Esophagus squamous epithelium (tissue), 4 donors: ENCODE data around the gene ZNF652.

ENCODE experiments used
- CTCF ChIP-seq, 6 experiments: fragments of 450-650 bp in 4 of 6; fragments of 200-600 bp in 2 of 6; sonication (generic) in 2 of 6; IDR thresholded peaks; one replicate each; pipeline ENCODE4 v1.5.1; 2016 to 2019; ENCODE audit warnings: antibody characterized with exemption in 6 of 6, mild to moderate bottlenecking in 4 of 6, moderate library complexity in 4 of 6
- POLR2A ChIP-seq, 4 donors: fragments of 450-650 bp; IDR thresholded peaks; one replicate each; pipeline ENCODE4 v1.6.1; 2017; ENCODE audit warnings: antibody characterized with exemption in 4 of 4, mild to moderate bottlenecking in 4 of 4, moderate library complexity in 3 of 4

- no peak for TF ChIP-seq CTCF (IDR thresholded peaks at IDR 0.05)
- TF ChIP-seq POLR2A (IDR thresholded peaks at IDR 0.05), result no peak
These were observed 94.1 kb downstream of the ZNF652 start for GRCh38 chr17:49267912-49268311.
